Ishikawa (cell line): ENCODE results near the gene IL19.
A peak's percentile ranks its signal among the peaks of the same experiment; 100 is the strongest.

ENCODE experiments used
- CEBPB ChIP-seq: IDR thresholded peaks from 2 replicates; pipeline ENCODE4 v1.6.1; 2012
- CREB1 ChIP-seq: IDR thresholded peaks from 2 replicates; pipeline ENCODE4 v1.6.1; 2012; ENCODE audit warnings: low read depth
- EGR1 ChIP-seq: IDR thresholded peaks from 2 replicates; pipeline ENCODE4 v1.6.1; 2012
- EP300 ChIP-seq: IDR thresholded peaks from 2 replicates; pipeline ENCODE4 v1.6.1; 2012; ENCODE audit warnings: borderline replicate concordance
- FOXM1 ChIP-seq: IDR thresholded peaks from 2 replicates; pipeline ENCODE4 v1.6.1; 2012; ENCODE audit warnings: low read depth, borderline replicate concordance
- MAX ChIP-seq: IDR thresholded peaks from 2 replicates; pipeline ENCODE4 v1.6.1; 2012
- NFIC ChIP-seq: IDR thresholded peaks from 2 replicates; pipeline ENCODE4 v1.6.1; 2012
- RAD21 ChIP-seq: IDR thresholded peaks from 2 replicates; pipeline ENCODE4 v1.6.1; 2012; ENCODE audit warnings: low read depth
- REST ChIP-seq: IDR thresholded peaks from 2 replicates; pipeline ENCODE4 v1.6.1; 2012; ENCODE audit warnings: low read depth, mild to moderate bottlenecking
- TAF1 ChIP-seq: IDR thresholded peaks from 2 replicates; pipeline ENCODE4 v1.6.1; 2012; ENCODE audit warnings: low read depth, mild to moderate bottlenecking
- TCF12 ChIP-seq: IDR thresholded peaks from 2 replicates; pipeline ENCODE4 v1.6.1; 2012; ENCODE audit warnings: low read depth
- TEAD4 ChIP-seq: IDR thresholded peaks from 2 replicates; pipeline ENCODE4 v1.6.1; 2012
- YY1 ChIP-seq: IDR thresholded peaks from 2 replicates; pipeline ENCODE4 v1.6.1; 2012; ENCODE audit warnings: low read depth
- ZBTB7A ChIP-seq: IDR thresholded peaks from 2 replicates; pipeline ENCODE4 v1.6.1; 2012; ENCODE audit warnings: low read depth
- TF ChIP-seq, protein P1 (sequence below): IDR thresholded peaks from 2 replicates; pipeline ENCODE4 v1.6.1; 2012

Gene IL19

GRCh38 chr1:206729507-206729906 lies 41.1 kb upstream of the IL19 start:
- TF ChIP-seq EP300 = no peak

DNA sequence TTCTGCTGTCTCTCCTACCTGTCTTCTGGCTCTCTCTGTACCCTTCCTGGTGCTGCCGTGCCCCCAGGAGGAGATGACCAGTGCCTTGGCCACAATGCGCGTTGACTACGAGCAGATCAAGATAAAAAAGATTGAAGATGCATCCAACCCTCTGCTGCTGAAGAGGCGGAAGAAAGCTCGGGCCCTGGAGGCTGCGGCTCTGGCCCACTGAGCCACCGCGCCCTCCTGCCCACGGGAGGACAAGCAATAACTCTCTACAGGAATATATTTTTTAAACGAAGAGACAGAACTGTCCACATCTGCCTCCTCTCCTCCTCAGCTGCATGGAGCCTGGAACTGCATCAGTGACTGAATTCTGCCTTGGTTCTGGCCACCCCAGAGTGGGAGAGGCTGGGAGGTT lies 38.1 kb upstream of the IL19 start:
- TF ChIP-seq FOXM1 (no peak), EGR1 (no peak), MAX (no peak), YY1 (no peak), ZBTB7A (no peak), TEAD4 (no peak), REST (no peak), NFIC (no peak), EP300 (no peak), CEBPB (no peak), RAD21 (no peak), CREB1 (no peak), TCF12 (no peak), TAF1 (no peak)
- TF ChIP-seq, protein P1, sequence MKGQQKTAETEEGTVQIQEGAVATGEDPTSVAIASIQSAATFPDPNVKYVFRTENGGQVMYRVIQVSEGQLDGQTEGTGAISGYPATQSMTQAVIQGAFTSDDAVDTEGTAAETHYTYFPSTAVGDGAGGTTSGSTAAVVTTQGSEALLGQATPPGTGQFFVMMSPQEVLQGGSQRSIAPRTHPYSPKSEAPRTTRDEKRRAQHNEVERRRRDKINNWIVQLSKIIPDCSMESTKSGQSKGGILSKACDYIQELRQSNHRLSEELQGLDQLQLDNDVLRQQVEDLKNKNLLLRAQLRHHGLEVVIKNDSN = no peak

- no peak for TF ChIP-seq EGR1
- TF ChIP-seq TCF12 = no peak
- no peak for TF ChIP-seq NFIC
- TF ChIP-seq ZBTB7A = no peak
- TF ChIP-seq TAF1 = no peak
- TF ChIP-seq, protein P1 = no peak
- no peak for TF ChIP-seq TEAD4
- TF ChIP-seq CEBPB = no peak
- no peak for TF ChIP-seq EP300
- TF ChIP-seq REST = no peak
- no peak for TF ChIP-seq RAD21
- TF ChIP-seq FOXM1 = no peak
- no peak for TF ChIP-seq YY1
- no peak for TF ChIP-seq CREB1
- TF ChIP-seq MAX = no peak
These were observed 37.6 kb upstream of the IL19 start for GRCh38 chr1:206732992-206733391.

DNA sequence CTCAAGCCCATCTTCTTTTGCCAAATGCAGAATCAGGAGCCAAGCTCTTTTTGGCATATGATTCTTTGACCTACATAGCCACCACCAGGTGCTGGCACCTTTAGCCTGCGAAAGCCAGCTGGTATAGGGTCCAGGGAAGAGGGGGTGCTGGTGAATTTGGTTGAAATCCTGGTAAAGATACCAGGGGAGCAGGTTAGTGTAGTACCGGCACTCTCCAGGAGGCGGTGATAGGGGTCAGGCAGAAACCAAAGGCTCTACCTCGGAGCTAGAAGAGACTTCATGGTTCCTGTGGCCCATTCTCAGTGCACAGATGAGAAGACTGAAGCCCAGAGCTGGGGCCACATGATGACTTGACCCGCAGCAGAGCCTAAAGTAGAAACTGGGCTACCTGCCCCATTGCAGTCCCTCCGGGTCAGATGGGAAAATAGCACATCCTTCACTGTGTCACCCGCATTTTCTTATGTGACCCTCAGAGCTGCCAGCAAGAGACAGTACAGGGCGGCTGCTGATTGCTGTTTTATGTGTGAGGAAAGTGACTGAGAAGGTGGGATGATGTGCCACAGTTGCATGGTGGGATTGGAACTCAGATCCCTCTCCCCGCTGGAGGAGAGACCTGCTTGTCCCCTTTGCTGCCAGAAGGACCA lies 36.0 kb upstream of the IL19 start:
- peak; percentile 50 for TF ChIP-seq RAD21
- TF ChIP-seq TAF1 = no peak

DNA sequence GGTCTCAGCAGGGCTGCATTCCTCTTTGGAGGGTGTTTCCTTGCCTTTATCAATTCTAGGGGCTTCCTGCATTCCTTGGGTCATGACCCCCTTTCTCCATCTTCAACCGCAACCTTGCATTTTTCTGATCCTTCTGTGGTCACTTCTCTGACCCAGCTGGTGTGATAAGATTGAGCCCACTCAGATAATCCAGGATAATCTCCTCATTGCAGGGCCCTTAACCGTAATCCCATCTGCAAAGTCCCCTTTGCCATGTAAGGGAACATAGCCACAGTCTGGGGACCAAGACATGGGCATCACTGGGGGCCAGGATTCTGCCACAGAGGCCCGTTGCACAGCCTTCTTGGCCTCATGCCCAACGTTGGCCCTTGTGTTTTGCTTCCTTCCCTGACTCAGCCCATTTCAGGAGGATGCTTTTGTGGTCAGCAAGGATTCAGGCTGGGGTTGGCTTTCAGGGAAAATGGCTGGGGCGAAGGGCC lies 35.0 kb upstream of the IL19 start:
- TF ChIP-seq ZBTB7A = no peak

DNA sequence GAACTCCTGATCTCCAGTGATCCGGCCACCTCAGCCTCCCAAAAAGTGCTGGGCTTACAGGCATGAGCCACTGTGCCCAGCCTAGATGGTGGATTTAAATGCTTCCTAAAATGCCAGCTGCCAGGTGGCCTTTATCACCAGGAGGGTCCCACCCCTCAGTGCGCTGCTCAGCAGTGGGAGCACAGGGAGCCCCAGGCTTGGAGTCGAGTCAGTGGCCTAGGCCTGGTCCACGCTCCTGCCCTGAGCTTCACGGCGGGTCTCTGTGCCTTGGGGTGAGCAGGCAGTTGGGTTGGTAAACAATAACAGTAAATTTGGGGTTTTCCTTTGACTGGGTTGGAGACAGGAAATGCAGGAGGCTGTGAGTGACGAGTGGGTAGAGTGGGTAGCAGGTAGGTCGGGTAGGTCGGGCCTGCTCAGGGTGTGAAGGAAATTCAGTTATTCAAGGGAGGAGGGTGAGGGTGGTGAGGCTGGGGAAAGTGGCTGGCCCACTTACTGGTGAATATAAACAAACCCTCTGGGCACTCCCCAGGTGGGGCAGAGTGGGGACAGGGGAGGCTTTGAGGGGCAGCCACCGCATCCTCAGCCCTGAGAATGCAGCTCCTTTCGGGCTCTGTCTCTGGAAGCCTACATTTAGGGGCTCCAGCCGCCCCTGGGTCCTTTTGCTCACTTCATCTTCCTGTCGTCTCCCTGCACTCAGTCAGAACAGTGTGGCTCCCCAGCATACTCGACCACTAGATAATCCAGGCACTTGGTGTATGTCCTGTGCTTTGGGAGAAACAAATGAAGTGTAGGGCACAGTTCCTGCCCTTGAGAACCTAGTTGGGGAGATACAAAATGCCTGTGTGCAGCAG lies 33.5 kb upstream of the IL19 start:
- TF ChIP-seq EP300 = no peak
- TF ChIP-seq CREB1 = no peak
- no peak for TF ChIP-seq REST
- TF ChIP-seq RAD21 = no peak
- TF ChIP-seq ZBTB7A = no peak
- TF ChIP-seq MAX = no peak
- no peak for TF ChIP-seq YY1
- TF ChIP-seq NFIC = no peak
- no peak for TF ChIP-seq TAF1
- no peak for TF ChIP-seq TEAD4
- TF ChIP-seq, protein P1 = no peak
- no peak for TF ChIP-seq FOXM1
- no peak for TF ChIP-seq CEBPB
- no peak for TF ChIP-seq TCF12
- no peak for TF ChIP-seq EGR1
